Motor neuron (in vitro differentiated cells): ENCODE measurements around the gene ZIC1. TPM values are rescaled to one million over a fixed set of nuclear protein-coding genes. Genes with fewer than 3 reads are reported as not detected.

ENCODE experiments used
- ATAC-seq, 8 experiments: fragments of 200-7000 bp; cut with Tn5 transposase; replicated peaks in 6 of 8; 2 replicates each; pipeline ENCODE4 v1.8.0; 2021; ENCODE audit warnings: mild to moderate bottlenecking in 8 of 8, moderate library complexity in 8 of 8
- H3K27ac ChIP-seq, 2 donors: fragments of 250-450 bp; sonication (Bioruptor Pico); 2 replicates each; pipeline ENCODE4 v1.9.0; 2021; ENCODE audit warnings: antibody characterized with exemption in 2 of 2, mild to moderate bottlenecking in 2 of 2, moderate library complexity in 1 of 2
- H3K4me1 ChIP-seq, 2 donors: fragments of 250-450 bp; sonication (Bioruptor Pico); replicated peaks in 1 of 2; 2 replicates each; pipeline ENCODE4 v1.6.1; 2021; ENCODE audit warnings: antibody characterized with exemption in 2 of 2, mild to moderate bottlenecking in 2 of 2, moderate library complexity in 1 of 2
- H3K4me3 ChIP-seq, 5 donors: fragments of 250-450 bp; sonication (Bioruptor Pico); 2 replicates each; pipeline ENCODE4 v1.9.0; 2021; ENCODE audit warnings: antibody characterized with exemption in 5 of 5, mild to moderate bottlenecking in 5 of 5, moderate library complexity in 4 of 5
- WGBS, 10 experiments: fragments of 450-650 bp; shearing (Covaris generic); methylation state at CpG; one replicate each; pipeline ENCODE4 v1.0.0; 2022; 5-methylcytosine and 5-hydroxymethylcytosine counted together
- in situ Hi-C, 9 experiments: fragments of 400-800 bp; cut with MboI; loops; one replicate each; pipeline ENCODE4 v1.15.0; 2021; ENCODE audit warnings: low sequenced_read_pairs in 9 of 9, low pct_unique_long_range_greater_than_20kb in 2 of 9; ENCODE audit not compliant: unreplicated experiment in 9 of 9
- total RNA-seq, 8 experiments: library from RNA; unstranded; fragments of 300-600 nt; gene quantifications; 2 replicates each; pipeline versions ENCODE4 v1.2.3 to v1.2.4, GENCODE V29; 2022

Gene ZIC1
- 100 to 1,000 TPM in 1 of 8 experiments, 10 to 100 TPM in 4, 1 to 10 TPM in 3; 1.4 to 172 (median 13.4) TPM for total RNA-seq

DNA sequence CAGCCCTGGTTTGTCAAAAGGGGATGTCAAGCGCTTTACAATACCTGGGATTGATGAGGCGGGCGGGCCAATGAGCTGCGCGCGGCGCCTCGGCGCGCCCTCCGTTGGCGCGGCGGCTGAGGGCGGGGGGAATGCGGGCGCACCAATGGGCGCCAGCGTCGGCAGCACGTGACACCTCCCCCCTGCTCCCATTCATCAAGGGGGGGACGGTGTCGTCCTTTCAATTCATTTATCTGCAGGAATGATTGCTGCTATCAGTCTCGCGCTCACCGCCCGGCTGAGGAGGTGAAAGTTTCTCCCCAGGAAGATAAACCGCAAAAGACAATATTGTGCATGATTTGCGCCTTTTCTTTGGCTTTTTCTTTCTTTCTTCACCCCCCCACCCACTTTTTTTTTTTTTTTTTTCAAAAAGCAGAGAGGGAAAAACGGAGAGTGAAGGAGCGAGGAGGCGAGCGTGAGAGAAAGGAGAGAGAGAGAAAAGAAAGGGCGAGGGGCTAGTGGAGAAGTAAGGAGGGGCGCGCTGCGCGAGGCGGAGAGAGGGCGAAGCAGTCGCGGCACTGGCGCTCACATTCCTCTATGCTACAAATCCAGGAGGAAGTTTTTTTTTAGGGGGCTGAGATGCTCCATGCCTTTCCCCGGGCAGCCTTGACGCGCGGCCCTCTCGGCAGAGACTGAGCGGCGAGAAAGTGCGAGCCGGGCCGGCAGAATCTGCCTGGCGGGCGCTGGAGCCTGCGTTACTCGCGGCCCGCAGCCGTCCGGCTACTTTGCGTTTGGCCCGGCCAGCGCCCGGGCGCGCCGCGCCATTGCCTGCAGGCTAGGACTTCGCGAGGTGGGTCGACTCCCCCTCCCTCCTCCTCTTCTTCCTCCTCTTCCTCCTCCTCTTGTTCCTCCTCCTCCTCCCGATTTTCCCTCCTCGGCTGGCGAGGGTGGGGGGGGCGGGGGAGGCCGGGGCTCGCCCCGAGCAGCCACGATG is at the start of gene ZIC1:
Gene ZIC1 (plus strand): TSS at position 223 of the 973 bp plus-strand sequence. CDS start 748 bp downstream, at position 971.
- ATAC-seq, result peak; percentile 39 to 76 (median 56)
- in situ Hi-C loops, result loop anchor here in 2 of 9 experiments (10.0 to 25.0 kb wide), 3 partner anchors 165 to 678 kb away; no protein-coding TSS in a partner anchor

GRCh38 chr3:147360051-147360439 is 49.1 kb upstream of the ZIC1 start:
- H3K4me3 ChIP-seq, result no peak overlapping the region

More for the DNA sequence above, at the start of gene ZIC1:
- no peak within 1 kb of the TSS for H3K27ac ChIP-seq
- peaks cover 2 to 9% of the 10 kb centered on the region in 2 donors for H3K4me1 ChIP-seq
- peak within 1 kb of the TSS; percentile 5 to 29 (median 23) for H3K4me3 ChIP-seq
- WGBS, 10 experiments, result 0 to 38% (median 1%) methylated on average over 1 to 39 of the region's 80 CpGs; no CpG with 5 or more reads in 1 of the 10 experiments

DNA sequence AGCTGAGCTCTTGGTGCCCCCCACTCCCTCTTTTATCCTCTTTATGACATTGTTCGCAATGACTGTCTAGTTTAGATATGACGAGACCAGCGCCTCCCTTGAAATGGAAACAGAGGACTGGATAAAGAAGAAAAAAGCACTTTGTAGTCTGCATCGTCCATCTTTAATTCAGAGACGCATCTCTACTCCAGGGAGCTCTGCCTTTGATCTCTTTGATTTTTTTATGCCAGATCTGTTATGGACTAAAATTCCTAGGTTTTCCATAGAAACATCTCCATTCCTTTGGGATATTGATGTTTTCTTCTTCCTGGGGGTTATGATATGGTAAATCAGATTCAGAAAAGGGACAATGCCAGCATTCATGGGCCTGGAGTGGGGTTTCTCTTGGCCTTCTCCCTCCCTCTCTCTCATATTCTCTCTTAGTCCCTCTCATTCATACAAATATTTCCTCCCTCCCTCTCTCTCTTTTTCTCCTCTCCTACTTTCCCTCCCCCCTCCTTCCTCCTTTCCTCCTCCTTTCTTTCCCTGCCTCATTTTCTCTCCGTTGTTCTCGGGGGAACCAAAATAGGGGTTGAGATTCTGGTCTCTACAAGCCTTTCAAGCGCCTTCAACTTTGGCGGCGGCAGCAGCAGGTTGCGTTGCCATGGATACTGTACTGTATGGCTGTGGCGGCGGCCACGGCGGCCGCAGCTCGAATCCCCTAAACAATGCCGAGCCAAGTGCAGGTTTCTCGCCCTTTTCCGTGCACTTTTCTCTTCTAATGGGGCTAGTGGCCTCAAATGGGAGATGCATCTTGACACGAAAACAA is 48.3 kb upstream of the ZIC1 start:
- no peak overlapping the region for H3K4me3 ChIP-seq
- 16 to 100% (median 36%) methylated on average over 1 to 16 of the region's 21 CpGs for WGBS, 10 experiments
- in situ Hi-C loops, result no loop called here
- H3K27ac ChIP-seq, result no peak overlapping the region
- peak in 5 of 8 experiments; percentile 84 to 92 (median 90) for ATAC-seq
- peaks cover 0 to 2% of the 10 kb centered on the region in 2 donors for H3K4me1 ChIP-seq

More at GRCh38 chr3:147360051-147360439, 49.1 kb upstream of the ZIC1 start:
- Histone ChIP-seq H3K27ac (no peak overlapping the region), H3K4me1 (peaks cover 0 to 2% of the 10 kb centered on the region in 2 donors)
- in situ Hi-C loops, result no loop called here
- 0 to 100% (median 55%) methylated on average over 1 to 5 of the region's 5 CpGs; no CpG with 5 or more reads in 2 of the 10 experiments for WGBS, 10 experiments
- no peak for ATAC-seq

DNA sequence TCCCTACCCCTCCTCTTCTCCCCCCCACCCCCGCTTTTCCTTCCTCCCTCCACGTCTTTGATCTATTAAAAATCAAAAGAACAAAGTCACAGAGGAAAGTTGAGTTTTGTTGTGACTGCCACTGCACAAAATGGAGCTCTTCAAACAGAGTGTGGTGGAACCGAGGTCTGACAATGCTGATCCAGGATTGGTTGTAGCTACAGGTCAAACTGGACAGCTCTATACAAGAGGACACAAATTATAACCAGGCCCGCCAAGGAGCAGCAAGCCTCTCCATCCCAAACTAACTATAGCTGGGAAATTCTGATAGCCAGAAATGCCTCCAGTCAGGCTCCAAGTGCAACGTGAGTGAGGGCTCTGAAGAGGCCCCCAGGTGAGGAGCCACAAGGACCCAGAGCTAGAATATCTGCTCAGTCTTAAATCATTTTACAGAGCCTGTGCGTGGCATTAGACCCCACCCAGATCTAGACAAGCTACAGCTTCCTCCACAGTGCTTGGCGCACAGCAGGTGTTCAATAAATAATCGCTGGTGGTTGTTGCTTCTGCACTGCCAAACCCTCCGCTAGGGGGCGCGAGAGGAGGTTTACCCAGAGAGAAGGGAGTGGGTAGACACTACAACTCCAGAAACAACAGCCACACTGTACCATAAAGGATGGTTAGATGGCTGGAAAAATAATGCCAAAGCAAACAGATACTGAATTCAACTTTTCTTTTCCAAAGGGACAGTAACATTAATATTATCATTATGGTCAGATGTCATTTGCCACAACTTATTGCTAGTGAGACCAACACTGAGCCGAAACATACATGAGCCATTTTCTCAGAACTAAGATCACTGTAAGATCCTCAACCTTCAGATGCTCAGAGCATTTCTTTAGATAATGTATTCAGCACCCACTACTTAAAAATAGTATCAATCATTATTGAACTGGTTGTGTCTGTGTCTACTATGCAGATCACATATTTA is 47.4 kb upstream of the ZIC1 start:
- Histone ChIP-seq H3K4me1 (peaks cover 0 to 2% of the 10 kb centered on the region in 2 donors), H3K4me3 (no peak overlapping the region), H3K27ac (no peak overlapping the region)
- in situ Hi-C loops, result no loop called here
- ATAC-seq, result peak in 5 of 8 experiments; percentile 15 to 71 (median 22)
- WGBS, 10 experiments, result 0 to 100% (median 22%) methylated on average over 1 to 7 of the region's 12 CpGs

DNA sequence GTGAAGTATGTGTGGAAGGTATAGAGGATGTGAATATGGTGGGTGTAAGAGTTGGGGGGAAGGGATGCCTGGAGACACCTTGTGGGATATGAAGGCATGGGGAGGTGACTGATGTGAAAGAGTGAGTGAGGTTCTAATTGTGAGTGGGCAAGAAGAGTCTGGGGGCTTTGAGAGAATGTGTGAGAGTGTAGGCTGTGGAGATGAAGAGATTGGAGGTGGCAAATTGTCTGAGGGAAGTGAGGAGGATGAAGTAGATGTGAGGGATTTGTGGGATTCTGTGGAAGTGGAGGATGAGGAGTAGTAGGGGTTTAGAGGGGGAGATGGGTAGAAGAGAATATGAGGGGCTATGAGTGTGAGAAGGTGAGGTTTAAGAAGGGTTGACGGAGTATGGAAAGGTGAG is 44.4 kb upstream of the ZIC1 start:
- H3K4me3 ChIP-seq, result no peak overlapping the region
- WGBS, 10 experiments, result 0 to 80% (median 45%) methylated on average over 1 of the region's 1 CpG; no CpG with 5 or more reads in 2 of the 10 experiments
- H3K4me1 ChIP-seq, result peaks cover 0 to 2% of the 10 kb centered on the region in 2 donors
- no peak for ATAC-seq
- H3K27ac ChIP-seq, result no peak overlapping the region
- in situ Hi-C loops, result no loop called here

DNA sequence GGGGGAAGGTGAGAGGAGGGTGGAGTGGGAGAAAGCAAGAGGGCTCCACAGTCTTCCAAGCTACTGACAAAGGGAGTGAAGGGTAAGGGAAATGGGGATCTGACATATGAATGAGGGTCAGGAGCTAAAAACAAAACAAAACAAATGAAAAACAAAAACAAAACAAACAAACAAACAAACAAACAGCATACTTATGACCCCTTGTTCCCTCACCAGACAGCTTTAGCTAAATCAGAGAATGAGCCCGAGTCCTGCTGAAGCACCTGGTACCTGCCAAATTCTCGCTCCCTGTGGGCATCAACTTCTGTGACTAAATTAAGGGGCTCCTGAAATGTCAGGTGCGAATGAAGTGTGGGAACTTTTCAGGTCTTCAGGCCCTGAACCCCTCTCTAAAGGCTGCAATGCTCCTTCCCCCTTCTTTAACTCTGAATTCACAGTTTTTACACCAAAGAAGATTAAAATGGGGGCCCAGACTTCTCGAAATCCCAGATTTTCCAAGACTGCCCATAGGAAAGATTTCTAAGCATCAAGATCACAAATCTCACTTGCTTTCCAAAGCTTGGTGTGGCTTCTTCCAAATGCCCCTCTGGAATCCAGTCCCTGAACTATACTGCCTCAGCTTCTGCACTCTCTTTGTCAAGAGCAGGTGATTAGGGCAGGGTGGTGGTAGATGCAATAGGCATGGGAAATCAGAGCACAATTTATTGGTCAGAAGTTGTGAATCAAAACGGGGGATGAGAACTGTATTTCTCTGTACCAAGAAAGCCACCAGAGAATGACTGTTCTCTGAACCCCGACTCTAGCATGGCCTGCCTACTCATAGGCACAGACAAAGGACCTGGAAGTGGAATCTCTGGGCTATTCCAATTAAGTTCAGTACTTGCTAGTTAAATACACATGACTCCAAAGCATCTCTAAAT is 43.7 kb upstream of the ZIC1 start:
- no peak for ATAC-seq
- in situ Hi-C loops, result no loop called here
- no peak overlapping the region for H3K27ac ChIP-seq
- peaks cover 0 to 2% of the 10 kb centered on the region in 2 donors for H3K4me1 ChIP-seq
- H3K4me3 ChIP-seq, result no peak overlapping the region
- 25 to 81% (median 64%) methylated on average over 1 to 6 of the region's 6 CpGs; no CpG with 5 or more reads in 2 of the 10 experiments for WGBS, 10 experiments

DNA sequence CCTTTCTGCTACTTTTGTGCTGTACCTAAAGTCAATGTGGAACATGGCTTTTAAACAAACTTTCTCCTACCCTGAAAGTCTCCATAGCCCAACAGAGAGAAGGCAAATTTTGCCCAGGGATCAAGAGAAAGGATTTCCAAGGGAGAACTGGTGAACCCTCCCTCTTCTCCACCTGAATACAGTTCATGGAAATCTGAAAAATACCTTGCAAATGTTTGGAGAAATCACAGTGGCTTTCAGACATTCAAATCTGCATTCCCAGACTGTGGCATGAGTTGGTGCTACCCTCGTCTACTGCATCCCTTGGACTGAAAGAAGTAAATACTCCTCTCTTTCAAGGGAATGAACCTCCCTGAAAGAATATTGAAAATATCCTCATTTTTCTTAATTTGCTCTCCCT is 41.5 kb upstream of the ZIC1 start:
- Histone ChIP-seq H3K27ac (no peak overlapping the region), H3K4me1 (no peaks in the 10 kb centered on the region), H3K4me3 (no peak overlapping the region)
- no peak for ATAC-seq
- 0 to 40% (median 17%) methylated on average over 1 of the region's 1 CpG; no CpG with 5 or more reads in 5 of the 10 experiments for WGBS, 10 experiments
- in situ Hi-C loops, result no loop called here

DNA sequence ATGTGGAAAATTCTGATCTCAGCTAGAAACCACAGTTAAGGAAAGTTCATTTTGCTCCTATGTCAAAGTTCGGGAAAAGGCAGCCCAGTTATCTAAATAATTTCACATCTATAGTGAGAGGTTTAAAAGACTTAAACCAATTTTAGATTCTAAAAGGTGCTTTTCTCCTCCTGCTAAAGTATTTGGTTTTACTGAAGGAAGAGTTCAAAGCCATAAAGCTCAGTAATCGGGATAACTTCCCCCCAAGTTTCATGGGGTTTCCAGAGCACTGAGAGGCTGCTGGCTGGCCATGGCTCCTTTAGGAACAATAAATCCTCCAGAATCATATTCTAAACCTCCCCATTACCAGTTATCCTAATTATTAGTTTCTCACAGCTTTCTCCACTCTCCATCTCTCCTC is 41.0 kb upstream of the ZIC1 start:
- Histone ChIP-seq H3K27ac (no peak overlapping the region), H3K4me3 (no peak overlapping the region), H3K4me1 (no peaks in the 10 kb centered on the region)
- 0 to 90% (median 28%) methylated on average over 1 to 2 of the region's 2 CpGs; no CpG with 5 or more reads in 4 of the 10 experiments for WGBS, 10 experiments
- in situ Hi-C loops, result no loop called here
- ATAC-seq, result no peak

DNA sequence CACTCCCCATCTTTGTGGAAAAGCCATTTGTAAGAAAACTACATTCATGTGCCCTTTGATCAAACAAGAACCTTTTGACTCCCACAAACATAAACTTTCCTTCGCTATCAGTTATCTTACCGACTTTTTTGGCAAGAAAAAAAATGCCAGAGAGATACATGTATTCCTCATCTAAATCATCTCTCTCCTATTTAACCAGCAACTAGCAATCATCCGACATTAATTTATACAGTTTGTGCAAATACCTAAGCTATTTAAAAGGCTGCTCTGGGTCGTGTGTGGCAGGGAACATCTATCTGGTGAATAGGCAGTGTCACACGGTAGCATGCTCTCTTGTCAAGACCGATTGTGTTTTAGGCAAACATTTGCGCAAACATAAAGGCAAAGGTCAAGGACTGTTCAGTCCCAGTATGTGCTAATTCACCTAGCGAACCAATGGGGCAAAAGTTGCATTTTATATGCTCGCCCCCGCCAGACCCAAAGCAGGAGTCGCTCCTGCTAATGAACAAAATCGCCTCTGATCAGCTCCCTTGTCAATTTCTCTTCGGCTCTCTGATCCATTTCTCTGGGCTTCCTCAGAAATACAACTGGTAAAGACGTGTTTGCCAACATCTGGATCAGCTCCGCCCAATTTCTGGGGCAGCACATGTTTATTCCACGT is 40.5 kb upstream of the ZIC1 start:
- Histone ChIP-seq H3K4me1 (no peaks in the 10 kb centered on the region), H3K4me3 (no peak overlapping the region), H3K27ac (no peak overlapping the region)
- 0 to 21% (median 4%) methylated on average over 3 to 15 of the region's 16 CpGs for WGBS, 10 experiments
- no peak for ATAC-seq
- in situ Hi-C loops, result no loop called here

GRCh38 chr3:147369231-147369630 is 39.9 kb upstream of the ZIC1 start:
- WGBS, 10 experiments, result 0 to 33% (median 1%) methylated on average over 1 to 13 of the region's 13 CpGs; no CpG with 5 or more reads in 1 of the 10 experiments

DNA sequence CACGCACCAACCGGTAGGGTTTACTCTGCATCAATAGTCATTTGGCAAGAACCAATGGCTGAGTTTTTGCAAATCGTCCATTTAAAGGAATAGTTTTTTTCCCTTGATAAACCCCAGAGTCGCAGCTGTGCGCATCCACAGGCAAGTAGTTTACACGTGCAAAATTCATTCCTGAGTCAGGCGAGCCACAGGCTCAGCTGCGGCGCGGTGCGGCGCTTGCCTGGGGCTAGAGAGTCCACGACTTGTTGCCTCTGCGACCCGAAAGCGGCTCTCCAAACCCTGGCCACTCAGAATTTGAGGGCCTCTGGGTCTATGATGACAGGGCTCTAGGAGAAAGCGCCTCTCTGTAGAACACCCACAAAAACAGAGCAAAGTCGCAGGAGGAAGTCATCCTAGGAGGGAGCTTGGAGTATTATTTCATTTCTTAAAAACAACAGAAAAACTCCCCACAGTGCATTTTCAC is 39.5 kb upstream of the ZIC1 start:
- Histone ChIP-seq H3K4me3 (no peak overlapping the region), H3K27ac (no peak overlapping the region), H3K4me1 (no peaks in the 10 kb centered on the region)
- in situ Hi-C loops, result no loop called here
- WGBS, 10 experiments, result 0 to 33% (median 3%) methylated on average over 1 to 17 of the region's 18 CpGs
- ATAC-seq, result peak in 1 of 8 experiments; percentile 68

More at GRCh38 chr3:147369231-147369630, 39.9 kb upstream of the ZIC1 start:
- in situ Hi-C loops, result no loop called here
- Histone ChIP-seq H3K27ac (no peak overlapping the region), H3K4me1 (no peaks in the 10 kb centered on the region), H3K4me3 (no peak overlapping the region)
- ATAC-seq, result no peak
